Gastroesophageal sphincter (tissue), 3 donors: ENCODE measurements around the gene TBC1D7.
A peak's percentile ranks its signal among the peaks of the same experiment; 100 is the strongest.

ENCODE experiments used
- CTCF ChIP-seq, 4 experiments: fragments of 200-600 bp in 2 of 4; fragments of 450-650 bp in 2 of 4; sonication (generic) in 1 of 4; IDR thresholded peaks; one replicate each; pipeline ENCODE4 v1.5.1; 2017 to 2019; ENCODE audit warnings: antibody characterized with exemption in 4 of 4, mild to moderate bottlenecking in 2 of 4, moderate library complexity in 2 of 4
- EP300 ChIP-seq: sonication (generic); formaldehyde crosslinking; IDR thresholded peaks from one replicate; pipeline ENCODE4 v1.6.1; 2017; ENCODE audit warnings: antibody characterized with exemption, mild to moderate bottlenecking
- POLR2AphosphoS5 ChIP-seq: sonication (generic); formaldehyde crosslinking; IDR thresholded peaks from one replicate; pipeline ENCODE4 v1.6.1; 2017; ENCODE audit warnings: antibody characterized with exemption

- TF ChIP-seq EP300 (no peak), CTCF (IDR thresholded peaks at IDR 0.05) (no peak), POLR2AphosphoS5 (peak; percentile 16)
Observed at GRCh38 chr6:13303668-13304017, 24.7 kb downstream of the TBC1D7 start.
